ENCODE data around the gene OR6X1. TPM values are rescaled to one million over a fixed set of nuclear protein-coding genes. Genes with fewer than 3 reads are reported as not detected.

Gene OR6X1
- total RNA-seq, 1 experiment from 2014 or later = not detected

DNA sequence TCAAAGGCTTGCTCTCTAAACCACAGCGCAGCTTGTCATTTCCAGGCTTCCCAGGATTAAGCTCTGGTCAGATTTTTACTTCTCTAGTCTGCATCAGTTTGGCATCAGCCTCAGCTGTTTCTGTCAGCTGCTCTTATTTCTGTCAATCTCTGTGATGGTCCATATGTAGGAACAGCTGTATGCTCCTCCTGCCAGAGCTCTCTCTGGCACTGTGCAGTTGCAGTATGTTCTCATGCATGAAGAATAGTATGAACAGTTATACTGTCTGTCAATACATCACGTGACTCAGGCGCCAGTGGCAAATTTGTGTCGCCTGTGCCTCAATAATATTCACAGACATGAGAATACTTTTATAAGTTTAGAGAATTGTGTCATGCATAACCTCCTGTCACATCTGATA lies 45.1 kb upstream of the OR6X1 start:
- no peak overlapping the region for H3K14ac ChIP-seq (ENCODE audit: insufficient read depth, low read length)
- H4K91ac ChIP-seq (ENCODE audit: insufficient read length, low read depth, low read length) = no peak overlapping the region
- H3K27ac ChIP-seq (ENCODE audit: insufficient read length, low read depth, low read length) = no peak overlapping the region
- Mint-ChIP-seq H3K36me3 (ENCODE audit: insufficient read depth in 1 of 3, low read depth in 3 of 3) (peaks cover 0 to 14% (median 13%) of the 10 kb centered on the region in 3 experiments; a peak in 6 of 7 replicates), H3K4me3 (no peak overlapping the region), H3K27ac (no peak overlapping the region), H3K9me3 (peaks cover 9 to 12% of the 10 kb centered on the region in 2 experiments; a peak in 4 of 5 replicates), H3K27me3 (ENCODE audit: low read depth) (no peaks in the 10 kb centered on the region), H3K4me1 (peaks cover 14 to 27% of the 10 kb centered on the region in 2 experiments)
- no peak overlapping the region for H3T11ph ChIP-seq (ENCODE audit: low read length)
- H2BK120ac ChIP-seq (ENCODE audit: low read depth, low read length, poor library complexity, severe bottlenecking) = no peak overlapping the region
- no peaks in the 10 kb centered on the region for H3K9me3 ChIP-seq (ENCODE audit: control insufficient read depth, low read depth, low read length)
- H3K9ac ChIP-seq (ENCODE audit: extremely low read depth, insufficient read length, low read length) = no peak overlapping the region
- no peak overlapping the region for H2BK15ac ChIP-seq (ENCODE audit: low read depth, low read length)
- no peak overlapping the region for H2BK20ac ChIP-seq (ENCODE audit: low read depth, low read length, poor library complexity, severe bottlenecking)
- no peaks in the 10 kb centered on the region for H3K27me3 ChIP-seq (ENCODE audit: insufficient read depth, low read length)
- H3K79me2 ChIP-seq (ENCODE audit: insufficient read depth, low read length) = no peaks in the 10 kb centered on the region
- no CpG with 5 or more reads among the region's 4 CpGs for WGBS (ENCODE audit: extremely low coverage, insufficient read length, low lambda C conversion rate)
- H2BK5ac ChIP-seq (ENCODE audit: insufficient read length, low read length) = no peak overlapping the region
- no peaks in the 10 kb centered on the region for H4K20me1 ChIP-seq (ENCODE audit: control insufficient read depth, insufficient read depth, insufficient read length)
- H2AFZ ChIP-seq (ENCODE audit: low read length) = no peak overlapping the region
- no peak overlapping the region for H2BK12ac ChIP-seq (ENCODE audit: insufficient read length, low read depth, low read length)
- H4K8ac ChIP-seq (replicated peaks; ENCODE audit: insufficient read length, low read depth, low read length) = no peak overlapping the region
- H4K5ac ChIP-seq (ENCODE audit: insufficient read length, low read depth, low read length) = no peak overlapping the region
- no peaks in the 10 kb centered on the region for H3K23me2 ChIP-seq (ENCODE audit: insufficient read length, low read depth, low read length, poor library complexity, severe bottlenecking)
- no peak overlapping the region for H2AK5ac ChIP-seq (ENCODE audit: insufficient read length, low read length)
- no peak overlapping the region for H3K4ac ChIP-seq (ENCODE audit: low read depth, low read length)
- no peak overlapping the region for H3K18ac ChIP-seq (ENCODE audit: insufficient read length, low read depth, low read length)
- H3K4me1 ChIP-seq (ENCODE audit: insufficient read depth, low read length) = no peaks in the 10 kb centered on the region
- TF ChIP-seq, protein P1, sequence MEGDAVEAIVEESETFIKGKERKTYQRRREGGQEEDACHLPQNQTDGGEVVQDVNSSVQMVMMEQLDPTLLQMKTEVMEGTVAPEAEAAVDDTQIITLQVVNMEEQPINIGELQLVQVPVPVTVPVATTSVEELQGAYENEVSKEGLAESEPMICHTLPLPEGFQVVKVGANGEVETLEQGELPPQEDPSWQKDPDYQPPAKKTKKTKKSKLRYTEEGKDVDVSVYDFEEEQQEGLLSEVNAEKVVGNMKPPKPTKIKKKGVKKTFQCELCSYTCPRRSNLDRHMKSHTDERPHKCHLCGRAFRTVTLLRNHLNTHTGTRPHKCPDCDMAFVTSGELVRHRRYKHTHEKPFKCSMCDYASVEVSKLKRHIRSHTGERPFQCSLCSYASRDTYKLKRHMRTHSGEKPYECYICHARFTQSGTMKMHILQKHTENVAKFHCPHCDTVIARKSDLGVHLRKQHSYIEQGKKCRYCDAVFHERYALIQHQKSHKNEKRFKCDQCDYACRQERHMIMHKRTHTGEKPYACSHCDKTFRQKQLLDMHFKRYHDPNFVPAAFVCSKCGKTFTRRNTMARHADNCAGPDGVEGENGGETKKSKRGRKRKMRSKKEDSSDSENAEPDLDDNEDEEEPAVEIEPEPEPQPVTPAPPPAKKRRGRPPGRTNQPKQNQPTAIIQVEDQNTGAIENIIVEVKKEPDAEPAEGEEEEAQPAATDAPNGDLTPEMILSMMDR (conservative IDR thresholded peaks at IDR 0.05) = no peak
- DNase-seq = no peak
- H3K56ac ChIP-seq (ENCODE audit: insufficient read length, low read depth, low read length) = no peak overlapping the region
- no peaks in the 10 kb centered on the region for H3K79me1 ChIP-seq (ENCODE audit: insufficient read depth, low read depth, low read length, poor library complexity, severe bottlenecking)
- no peak overlapping the region for H3K23ac ChIP-seq (ENCODE audit: insufficient read length, low read depth, low read length)
- no peak overlapping the region for H3K4me2 ChIP-seq (ENCODE audit: insufficient read depth, insufficient read length, low read length)
